H9 (cell line): ENCODE measurements around the gene BACH2. TPM values are rescaled to one million over a fixed set of nuclear protein-coding genes. Genes with fewer than 3 reads are reported as not detected.

ENCODE experiments used
- DNase-seq: peaks from one replicate; pipeline ENCODE4 v3.0.0-alpha.2; 2017
- H2AFZ ChIP-seq: one replicate; pipeline ENCODE4 v1.6.1; 2013; ENCODE audit warnings: mild to moderate bottlenecking, low read length, control low read depth, moderate library complexity
- H2AK5ac ChIP-seq: 2 replicates; pipeline ENCODE4 v1.6.1; 2013; ENCODE audit warnings: low read length, control low read depth, mixed read lengths; ENCODE audit not compliant: insufficient read length
- H2BK120ac ChIP-seq: one replicate; pipeline ENCODE4 v1.6.1; 2013; ENCODE audit warnings: low read depth, mild to moderate bottlenecking, low read length, control low read depth, inconsistent platforms; ENCODE audit not compliant: poor library complexity, severe bottlenecking
- H2BK12ac ChIP-seq: 2 replicates; pipeline ENCODE4 v1.6.1; 2013; ENCODE audit warnings: low read length, control low read depth, mixed read lengths, low read depth; ENCODE audit not compliant: insufficient read length
- H2BK15ac ChIP-seq: 2 replicates; pipeline ENCODE4 v1.6.1; 2013; ENCODE audit warnings: low read depth, low read length, control low read depth
- H2BK20ac ChIP-seq: one replicate; pipeline ENCODE4 v1.6.1; 2013; ENCODE audit warnings: low read depth, mild to moderate bottlenecking, low read length, control low read depth, inconsistent platforms; ENCODE audit not compliant: poor library complexity, severe bottlenecking
- H2BK5ac ChIP-seq: 2 replicates; pipeline ENCODE4 v1.6.1; 2013; ENCODE audit warnings: low read length, control low read depth, mixed read lengths; ENCODE audit not compliant: insufficient read length
- H3K14ac ChIP-seq: 2 replicates; pipeline ENCODE4 v1.6.1; 2013; ENCODE audit warnings: low read length, control low read depth; ENCODE audit not compliant: insufficient read depth
- H3K18ac ChIP-seq: 2 replicates; pipeline ENCODE4 v1.6.1; 2013; ENCODE audit warnings: low read depth, mild to moderate bottlenecking, mixed read lengths, low read length, control low read depth; ENCODE audit not compliant: insufficient read length
- H3K23ac ChIP-seq: 2 replicates; pipeline ENCODE4 v1.6.1; 2013; ENCODE audit warnings: low read length, control low read depth, mixed read lengths, low read depth; ENCODE audit not compliant: insufficient read length
- H3K23me2 ChIP-seq: 2 replicates; pipeline ENCODE4 v1.6.1; 2013; ENCODE audit warnings: low read depth, mild to moderate bottlenecking, mixed read lengths, low read length, control low read depth; ENCODE audit not compliant: insufficient read length, poor library complexity, severe bottlenecking
- H3K27ac ChIP-seq: 2 replicates; pipeline ENCODE4 v1.5.1; 2013; ENCODE audit warnings: low read length, control low read depth, mixed read lengths, low read depth; ENCODE audit not compliant: insufficient read length
- H3K27me3 ChIP-seq: 2 replicates; pipeline ENCODE4 v1.6.1; 2013; ENCODE audit warnings: low read length, control low read depth, inconsistent platforms; ENCODE audit not compliant: insufficient read depth
- H3K4ac ChIP-seq: 2 replicates; pipeline ENCODE4 v1.6.1; 2013; ENCODE audit warnings: low read depth, mild to moderate bottlenecking, control low read depth, inconsistent platforms, low read length, moderate library complexity
- H3K4me1 ChIP-seq: 2 replicates; pipeline ENCODE4 v1.6.1; 2013; ENCODE audit warnings: low read length, control low read depth, inconsistent platforms; ENCODE audit not compliant: insufficient read depth
- H3K4me2 ChIP-seq: 2 replicates; pipeline ENCODE4 v1.6.1; 2013; ENCODE audit warnings: low read length, control low read depth, mixed read lengths; ENCODE audit not compliant: insufficient read length, insufficient read depth
- H3K56ac ChIP-seq: 2 replicates; pipeline ENCODE4 v1.6.1; 2013; ENCODE audit warnings: low read depth, mild to moderate bottlenecking, mixed read lengths, low read length, control low read depth; ENCODE audit not compliant: insufficient read length
- H3K79me1 ChIP-seq: 2 replicates; pipeline ENCODE4 v1.6.1; 2013; ENCODE audit warnings: low read depth, mild to moderate bottlenecking, moderate library complexity, low read length, control low read depth, inconsistent platforms; ENCODE audit not compliant: insufficient read depth, poor library complexity, severe bottlenecking
- H3K79me2 ChIP-seq: 2 replicates; pipeline ENCODE4 v1.6.1; 2013; ENCODE audit warnings: low read length, control low read depth, inconsistent platforms; ENCODE audit not compliant: insufficient read depth
- H3K9ac ChIP-seq: 2 replicates; pipeline ENCODE4 v1.6.1; 2013; ENCODE audit warnings: low read length, control low read depth, mixed read lengths; ENCODE audit not compliant: insufficient read length; ENCODE audit errors: extremely low read depth
- H3K9me3 ChIP-seq: one replicate; pipeline ENCODE4 v1.6.1; 2013; ENCODE audit warnings: low read depth, low read length, inconsistent platforms; ENCODE audit not compliant: control insufficient read depth
- H3T11ph ChIP-seq: one replicate; pipeline ENCODE4 v1.6.1; 2013; ENCODE audit warnings: mild to moderate bottlenecking, low read length, control low read depth, inconsistent platforms
- H4K20me1 ChIP-seq: one replicate; pipeline ENCODE4 v1.6.1; 2013; ENCODE audit not compliant: control insufficient read depth, insufficient read length, insufficient read depth
- H4K5ac ChIP-seq: 2 replicates; pipeline ENCODE4 v1.6.1; 2013; ENCODE audit warnings: low read depth, mild to moderate bottlenecking, mixed read lengths, low read length, control low read depth; ENCODE audit not compliant: insufficient read length
- H4K8ac ChIP-seq: replicated peaks from 2 replicates; pipeline ENCODE4 v1.6.1; 2013; ENCODE audit warnings: low read length, control low read depth, mixed read lengths, low read depth; ENCODE audit not compliant: insufficient read length
- H4K91ac ChIP-seq: 2 replicates; pipeline ENCODE4 v1.6.1; 2013; ENCODE audit warnings: low read depth, mild to moderate bottlenecking, moderate library complexity, mixed read lengths, low read length, control low read depth; ENCODE audit not compliant: insufficient read length
- H3K27ac Mint-ChIP-seq, 3 experiments: 2 replicates in 2 of 3; 3 replicates in 1 of 3; pipeline ENCODE4 v1.8.0; 2020 to 2021; ENCODE audit warnings: mixed read lengths in 3 of 3, mild to moderate bottlenecking in 1 of 3, moderate library complexity in 1 of 3
- H3K27me3 Mint-ChIP-seq: 2 replicates; pipeline ENCODE4 v1.8.0; 2021; ENCODE audit warnings: low read depth, mild to moderate bottlenecking, moderate library complexity, mixed read lengths
- H3K36me3 Mint-ChIP-seq, 3 experiments: 2 replicates in 2 of 3; 3 replicates in 1 of 3; pipeline ENCODE4 v1.8.0; 2020 to 2021; ENCODE audit warnings: low read depth in 3 of 3, mixed read lengths in 3 of 3; ENCODE audit not compliant: insufficient read depth in 1 of 3
- H3K4me1 Mint-ChIP-seq, 2 experiments: 2 replicates each; pipeline ENCODE4 v1.8.0; 2020; ENCODE audit warnings: mixed read lengths in 2 of 2
- H3K4me3 Mint-ChIP-seq, 2 experiments: 2 replicates in 1 of 2; 3 replicates in 1 of 2; pipeline ENCODE4 v1.8.0; 2020 to 2021; ENCODE audit warnings: mild to moderate bottlenecking in 2 of 2, mixed read lengths in 2 of 2, moderate library complexity in 1 of 2
- H3K9me3 Mint-ChIP-seq, 2 experiments: 2 replicates in 1 of 2; 3 replicates in 1 of 2; pipeline ENCODE4 v1.8.0; 2020; ENCODE audit warnings: mild to moderate bottlenecking in 2 of 2, mixed read lengths in 2 of 2, moderate library complexity in 1 of 2
- WGBS: extraction: QIAGEN DNeasy Blood & Tissue Kit; methylation state at CpG from one replicate; pipeline ENCODE4 v1.1.7; 2013; ENCODE audit warnings: missing lambda C conversion rate, low lambda C conversion rate, mixed read lengths; ENCODE audit not compliant: insufficient read length; ENCODE audit errors: extremely low coverage; 5-methylcytosine and 5-hydroxymethylcytosine counted together
- total RNA-seq: library from RNA; stranded (reverse); gene quantifications from 2 replicates; pipeline ENCODE4 v1.2.1, GENCODE V29; 2021
- TF ChIP-seq, protein P1 (sequence below): fragments of 200-600 bp; sonication (generic); conservative IDR thresholded peaks from 3 replicates; pipeline ENCODE4 v1.8.0; 2021; ENCODE audit warnings: antibody characterized with exemption, mild to moderate bottlenecking

Gene BACH2
- total RNA-seq, 1 experiment from 2014 or later = 2.0 TPM

DNA sequence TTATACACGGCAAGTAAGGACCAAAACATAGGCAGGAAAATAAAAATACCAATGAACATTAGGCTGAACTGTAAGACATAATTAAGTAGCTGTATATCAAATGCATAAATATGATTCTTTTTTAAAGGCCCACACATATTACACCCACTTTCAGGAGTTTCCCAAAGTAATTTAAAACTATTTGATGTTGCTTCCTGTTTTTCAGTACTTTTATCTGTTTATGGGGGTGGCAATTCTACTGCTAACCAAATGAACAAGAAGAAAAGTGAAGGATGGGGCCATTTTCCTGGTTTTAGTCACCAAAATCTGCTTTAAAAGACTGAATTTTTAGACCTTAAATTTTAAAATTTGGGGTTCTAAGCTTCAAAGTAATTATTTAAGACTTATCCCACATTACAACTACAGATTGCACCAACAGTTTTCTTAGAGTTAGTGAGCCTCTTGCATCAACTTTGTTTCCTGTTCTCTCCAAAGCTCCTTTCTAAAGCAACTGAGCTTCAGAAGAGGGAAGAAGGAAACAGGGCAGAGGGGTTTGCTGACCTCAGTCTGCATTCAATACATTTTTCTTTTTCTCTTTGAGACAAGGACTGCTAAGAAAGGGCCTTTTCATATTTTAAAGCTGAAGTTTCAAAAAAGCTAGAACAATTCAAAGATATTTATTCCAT lies 191.0 kb downstream of the BACH2 start:
- Histone ChIP-seq H2BK12ac (no peak overlapping the region), H3K4ac (no peak overlapping the region), H2BK5ac (no peak overlapping the region), H2AFZ (no peak overlapping the region), H3K14ac (no peak overlapping the region), H4K20me1 (no peaks in the 10 kb centered on the region), H4K5ac (no peak overlapping the region), H3K79me2 (no peaks in the 10 kb centered on the region), H3K27me3 (no peaks in the 10 kb centered on the region), H3K4me2 (no peak overlapping the region), H3T11ph (no peak overlapping the region), H3K23me2 (no peaks in the 10 kb centered on the region), H3K18ac (no peak overlapping the region), H3K23ac (no peak overlapping the region), H2BK120ac (no peak overlapping the region), H4K91ac (no peak overlapping the region), H2BK20ac (no peak overlapping the region), H3K79me1 (no peaks in the 10 kb centered on the region), H4K8ac (no peak overlapping the region), H2AK5ac (no peak overlapping the region), H2BK15ac (no peak overlapping the region), H3K9me3 (no peaks in the 10 kb centered on the region), H3K4me1 (no peaks in the 10 kb centered on the region), H3K9ac (no peak overlapping the region), H3K56ac (no peak overlapping the region), H3K27ac (no peak overlapping the region)
- no peaks in the 10 kb centered on the region; the same call in 1 of the 2 replicates for H3K27me3 Mint-ChIP-seq
- peaks cover 0 to under 1% of the 10 kb centered on the region in 2 experiments; a peak in 2 of 5 replicates for H3K9me3 Mint-ChIP-seq
- H3K36me3 Mint-ChIP-seq = no peaks in the 10 kb centered on the region
- H3K4me1 Mint-ChIP-seq = no peaks in the 10 kb centered on the region
- TF ChIP-seq, protein P1, sequence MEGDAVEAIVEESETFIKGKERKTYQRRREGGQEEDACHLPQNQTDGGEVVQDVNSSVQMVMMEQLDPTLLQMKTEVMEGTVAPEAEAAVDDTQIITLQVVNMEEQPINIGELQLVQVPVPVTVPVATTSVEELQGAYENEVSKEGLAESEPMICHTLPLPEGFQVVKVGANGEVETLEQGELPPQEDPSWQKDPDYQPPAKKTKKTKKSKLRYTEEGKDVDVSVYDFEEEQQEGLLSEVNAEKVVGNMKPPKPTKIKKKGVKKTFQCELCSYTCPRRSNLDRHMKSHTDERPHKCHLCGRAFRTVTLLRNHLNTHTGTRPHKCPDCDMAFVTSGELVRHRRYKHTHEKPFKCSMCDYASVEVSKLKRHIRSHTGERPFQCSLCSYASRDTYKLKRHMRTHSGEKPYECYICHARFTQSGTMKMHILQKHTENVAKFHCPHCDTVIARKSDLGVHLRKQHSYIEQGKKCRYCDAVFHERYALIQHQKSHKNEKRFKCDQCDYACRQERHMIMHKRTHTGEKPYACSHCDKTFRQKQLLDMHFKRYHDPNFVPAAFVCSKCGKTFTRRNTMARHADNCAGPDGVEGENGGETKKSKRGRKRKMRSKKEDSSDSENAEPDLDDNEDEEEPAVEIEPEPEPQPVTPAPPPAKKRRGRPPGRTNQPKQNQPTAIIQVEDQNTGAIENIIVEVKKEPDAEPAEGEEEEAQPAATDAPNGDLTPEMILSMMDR = no peak
- no peak overlapping the region for H3K4me3 Mint-ChIP-seq
- no peak overlapping the region for H3K27ac Mint-ChIP-seq
- no CpG with 5 or more reads among the region's 1 CpG for WGBS
- no peak for DNase-seq
